HG02884 (cell line): ENCODE measurements around the gene ARSJ.
A peak's percentile ranks its signal among the peaks of the same experiment; 100 is the strongest.

Source experiments
- ATAC-seq: cut with Tn5 transposase; IDR thresholded peaks from one replicate; pipeline ENCODE4 v1.9.1; 2021; ENCODE audit warnings: mild to moderate bottlenecking, moderate library complexity; ENCODE audit not compliant: unreplicated experiment

The ARSJ gene

GRCh38 chr4:113905301-113905700, 74.1 kb downstream of the ARSJ start:
- ATAC-seq, result no peak

GRCh38 chr4:113904877-113905276, 74.6 kb downstream of the ARSJ start:
- ATAC-seq, result no peak

DNA sequence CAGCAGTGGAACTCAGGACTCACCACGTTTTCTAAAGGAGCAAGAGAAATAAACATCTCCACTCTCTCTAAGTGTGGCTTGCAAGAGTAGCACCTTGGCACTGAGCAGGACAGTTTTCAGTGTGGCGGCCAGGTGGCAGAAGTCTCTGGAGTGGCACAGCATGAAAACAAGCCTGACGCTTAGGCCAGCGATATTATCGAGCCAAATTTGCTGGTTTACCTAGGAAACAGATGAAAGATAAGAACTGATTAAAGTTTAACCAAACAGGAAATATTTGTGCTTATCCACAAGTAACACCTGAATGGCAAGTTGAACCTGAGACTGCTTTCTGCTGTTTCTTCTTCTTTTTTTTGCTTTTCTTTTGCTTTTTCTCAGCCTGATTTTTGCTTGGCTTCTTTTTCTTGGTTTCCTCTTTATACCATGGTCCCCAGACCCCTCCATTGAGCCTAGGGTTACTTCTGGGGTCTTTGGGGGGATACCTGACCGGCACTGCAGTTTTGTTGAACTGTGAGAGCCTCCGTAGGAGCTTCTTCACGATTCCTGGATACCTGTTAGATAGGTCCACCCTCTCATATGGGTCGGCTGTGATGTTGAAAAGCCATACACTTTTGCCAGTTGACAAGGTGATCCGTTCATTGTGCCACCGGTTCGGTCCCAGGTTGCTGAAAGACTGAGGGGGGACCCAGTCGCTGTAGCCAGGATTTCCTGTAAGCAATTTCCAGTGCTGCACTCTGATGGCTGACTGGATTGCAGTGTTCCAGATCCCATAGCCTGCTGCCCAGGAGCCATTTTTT, 77.3 kb downstream of the ARSJ start:
- no peak for ATAC-seq

DNA sequence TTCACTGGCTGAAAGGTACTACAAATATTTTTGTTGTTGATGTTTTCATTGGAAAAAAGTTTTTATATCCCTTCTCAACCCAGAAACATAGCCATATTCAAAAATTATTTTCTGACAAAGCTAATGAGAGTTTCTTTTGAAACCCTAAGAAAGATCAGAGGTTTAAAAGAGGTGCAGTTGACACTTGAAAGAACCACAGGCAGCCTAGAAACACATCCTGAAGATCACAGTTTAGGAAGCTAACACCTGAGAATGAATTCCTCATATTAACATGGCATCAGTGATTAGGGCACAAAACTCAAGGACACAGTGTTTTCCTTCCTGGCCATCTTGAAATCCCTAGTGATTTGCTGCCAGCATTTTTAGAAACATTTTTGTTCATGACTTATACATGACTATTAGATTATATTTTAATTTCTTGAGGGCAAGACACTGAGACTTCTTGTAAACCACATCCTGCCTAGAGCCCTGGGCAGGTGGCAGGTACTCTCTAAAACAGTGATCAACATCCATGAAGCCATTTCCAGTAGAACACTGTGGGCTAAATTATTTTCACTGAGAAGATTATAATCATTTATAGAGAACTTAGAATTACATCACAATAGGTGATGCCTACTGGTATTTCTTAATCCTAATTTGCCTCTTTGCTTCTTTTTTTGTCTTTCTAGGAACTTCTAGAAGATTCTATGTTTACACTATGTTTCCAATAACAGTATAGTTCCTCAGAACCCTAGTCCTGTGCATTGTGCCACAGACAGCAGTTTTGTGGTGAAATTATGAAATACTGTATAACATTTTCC, 80.0 kb downstream of the ARSJ start:
- peak; percentile 85 for ATAC-seq

GRCh38 chr4:113893546-113893945, 85.9 kb downstream of the ARSJ start:
- no peak for ATAC-seq

DNA sequence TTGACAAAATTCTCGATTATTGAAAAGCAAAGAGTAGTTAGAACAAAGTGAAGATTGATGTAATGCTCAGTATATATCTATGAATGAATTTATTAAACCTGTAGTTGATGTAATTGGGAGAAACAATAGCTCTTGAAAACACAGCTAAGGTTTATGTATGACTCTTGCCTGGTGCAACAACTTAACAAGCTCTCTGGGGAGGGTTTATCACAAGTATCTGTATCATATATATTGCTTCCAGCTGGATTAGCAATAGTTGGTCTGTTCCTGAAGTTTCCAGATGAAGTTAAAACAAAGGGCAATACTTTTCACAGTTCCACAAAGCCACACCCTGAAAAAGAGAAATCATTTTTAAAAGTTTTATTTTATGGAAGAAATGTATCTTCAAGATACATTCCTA, 91.4 kb downstream of the ARSJ start:
- ATAC-seq, result no peak

- ATAC-seq, result no peak
Measured at GRCh38 chr4:113885291-113885690, 94.2 kb downstream of the ARSJ start.

DNA sequence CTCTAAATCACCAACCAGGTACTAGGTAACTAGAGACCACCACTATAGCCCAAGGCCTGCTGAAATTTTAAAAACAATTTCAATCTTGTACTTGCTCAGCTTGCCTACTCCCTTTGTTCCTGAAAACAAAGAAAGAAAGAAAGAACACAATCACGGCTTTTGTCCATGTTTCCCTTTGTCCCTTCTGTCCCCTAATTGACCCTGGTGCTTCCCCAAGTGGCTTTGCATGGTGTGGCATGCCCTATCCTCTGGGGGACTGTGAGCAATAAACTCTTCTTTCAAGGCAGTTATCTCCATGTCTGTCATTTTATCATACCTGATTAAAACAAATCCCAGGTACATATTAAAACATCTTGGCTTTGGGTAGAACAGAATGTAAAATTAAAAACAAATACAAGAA, 94.8 kb downstream of the ARSJ start:
- ATAC-seq, result no peak

DNA sequence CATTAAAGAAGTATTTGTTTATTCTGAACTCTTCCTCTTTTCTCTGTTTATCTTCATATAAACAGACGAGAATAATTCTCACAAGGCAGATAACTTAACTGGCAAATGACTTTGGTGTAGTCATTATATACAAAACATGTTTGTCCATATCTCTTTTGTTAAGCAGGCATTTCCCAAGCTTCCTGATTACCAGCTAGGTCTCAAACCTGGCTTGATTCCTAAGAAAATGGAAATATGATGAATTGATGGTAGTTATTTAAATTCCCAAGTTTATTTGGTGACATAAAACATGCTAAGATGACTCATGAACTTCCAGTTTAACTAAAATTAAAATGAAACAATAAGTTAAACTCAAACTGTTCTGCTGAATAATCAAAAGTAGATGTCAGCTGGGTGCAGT, 96.8 kb downstream of the ARSJ start:
- no peak for ATAC-seq

DNA sequence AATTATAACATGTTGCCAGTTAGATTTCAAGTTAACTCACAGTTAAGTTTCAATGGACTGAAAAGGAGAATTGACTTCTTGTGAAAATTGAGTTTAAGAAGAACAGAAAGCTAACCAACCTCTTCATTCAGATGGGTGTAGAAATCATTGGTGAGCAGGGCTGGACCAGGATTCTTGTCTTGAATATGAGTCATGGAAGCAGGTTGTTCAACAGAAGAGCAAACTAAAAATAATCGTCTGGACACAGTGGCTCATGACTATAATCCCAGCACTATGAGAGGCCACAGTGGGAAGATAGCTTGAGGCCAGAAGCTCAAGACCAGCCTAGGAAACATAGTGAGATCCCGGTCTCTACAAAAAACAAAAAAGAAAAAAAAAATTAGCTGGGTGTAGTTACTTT, 98.2 kb downstream of the ARSJ start:
- ATAC-seq, result no peak

GRCh38 chr4:113880240-113881028, 99.0 kb downstream of the ARSJ start:
- ATAC-seq, result no peak

- ATAC-seq, result no peak
Measured at GRCh38 chr4:113878668-113879067, 100.8 kb downstream of the ARSJ start.

- ATAC-seq, result no peak
Measured at GRCh38 chr4:113874480-113874879, 105.0 kb downstream of the ARSJ start.

DNA sequence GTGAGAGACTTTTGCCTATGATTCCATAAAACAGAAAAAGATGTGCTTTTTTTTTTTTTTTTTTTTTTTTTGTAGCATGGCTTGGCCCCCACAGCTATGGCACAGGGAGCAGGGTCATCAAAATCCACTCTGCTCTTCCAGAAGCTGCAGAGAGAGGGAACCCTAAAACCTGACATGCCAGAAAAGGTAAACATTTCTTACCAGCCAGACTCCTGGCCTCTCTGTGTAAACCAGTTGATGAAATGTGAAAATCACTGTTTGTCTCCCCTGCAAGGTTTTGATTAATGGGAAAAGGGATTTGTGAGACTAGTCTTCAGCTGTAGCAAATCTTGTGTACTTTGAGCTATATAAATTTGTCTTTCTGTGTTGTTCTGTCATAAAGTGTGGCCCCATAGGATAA, 105.9 kb downstream of the ARSJ start:
- no peak for ATAC-seq

- ATAC-seq, result no peak
Measured at GRCh38 chr4:113872426-113873260, 106.8 kb downstream of the ARSJ start.

GRCh38 chr4:113871080-113871479, 108.4 kb downstream of the ARSJ start:
- ATAC-seq, result no peak

DNA sequence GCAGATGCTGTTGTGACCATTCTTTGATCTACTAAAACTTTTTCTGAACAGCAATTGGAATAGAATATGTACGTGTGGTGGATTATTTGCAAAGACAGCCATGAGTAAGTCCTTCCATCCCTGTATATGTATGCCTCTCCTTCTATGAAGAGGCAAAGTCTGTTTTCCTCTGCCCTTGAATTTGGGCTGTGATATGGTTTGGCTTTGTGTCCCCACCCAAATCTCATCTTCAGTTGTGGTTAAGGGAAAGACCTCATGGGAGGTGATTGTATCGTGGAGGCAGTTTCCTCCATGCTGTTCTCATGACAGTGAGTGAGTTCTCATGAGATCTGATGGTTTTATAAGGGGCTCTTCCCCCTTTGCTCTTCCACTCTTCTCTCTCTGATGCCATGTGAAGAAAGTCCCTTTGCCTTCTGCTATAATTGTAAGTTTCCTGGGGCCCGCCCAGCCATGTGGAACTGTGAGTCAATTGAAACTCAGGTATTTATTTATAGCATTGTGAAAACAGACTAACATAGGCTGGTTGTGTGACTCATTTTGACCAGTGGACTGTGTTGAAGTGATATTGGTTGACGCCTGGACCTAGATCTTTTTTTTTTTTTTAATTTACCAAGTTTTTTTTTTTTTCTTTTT, 109.6 kb downstream of the ARSJ start:
- peak; percentile 98 for ATAC-seq

DNA sequence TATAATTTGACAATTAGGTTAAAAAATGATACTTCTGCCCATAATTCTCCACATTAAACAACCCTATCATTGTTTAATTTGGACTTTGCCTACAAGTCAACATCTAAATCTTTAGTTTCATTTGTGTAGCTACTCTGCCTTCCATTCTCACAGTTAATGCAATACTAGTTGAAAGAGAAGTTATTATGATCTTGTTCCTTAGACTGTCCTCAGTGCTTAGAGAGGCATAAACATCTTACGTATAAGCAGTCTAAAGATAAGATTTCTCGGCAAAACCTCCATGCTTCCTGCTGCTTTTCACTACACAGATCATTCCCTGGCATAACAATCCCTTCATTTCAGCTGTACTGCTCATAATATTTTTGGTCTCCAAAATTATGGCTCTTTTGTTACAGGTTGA, 112.8 kb downstream of the ARSJ start:
- no peak for ATAC-seq

GRCh38 chr4:113858924-113859323, 120.5 kb downstream of the ARSJ start:
- no peak for ATAC-seq

DNA sequence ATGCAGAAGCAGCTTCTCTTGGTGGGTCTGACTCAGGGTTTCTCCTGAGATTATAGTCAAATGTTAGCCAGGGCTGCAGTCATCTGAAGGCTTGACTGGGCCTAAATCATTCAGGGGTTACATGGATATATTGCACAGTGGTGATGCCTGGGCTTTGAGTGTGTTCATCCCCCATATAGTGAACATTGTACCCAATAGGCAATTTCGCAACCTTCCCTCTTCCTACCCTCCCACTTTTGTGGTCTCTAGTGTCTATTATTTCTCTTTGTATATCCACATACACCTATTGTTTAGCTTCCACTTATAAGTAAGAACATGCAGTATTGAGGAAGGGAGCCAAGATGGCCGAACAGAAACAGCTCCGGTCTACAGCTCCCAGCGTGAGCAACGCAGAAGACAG, 127.6 kb downstream of the ARSJ start:
- ATAC-seq, result no peak
